B cell (primary cell): ENCODE data around the gene ARL16.

Experiments
- CTCF ChIP-seq: fragments of 200-600 bp; IDR thresholded peaks from one replicate; pipeline ENCODE4 v1.8.0; 2022; ENCODE audit warnings: antibody characterized with exemption, mild to moderate bottlenecking
- EZH2 ChIP-seq: IDR thresholded peaks from 2 replicates; pipeline ENCODE4 v1.6.1; 2012; ENCODE audit warnings: borderline replicate concordance, low read depth, mild to moderate bottlenecking, moderate library complexity, low read length; ENCODE audit not compliant: insufficient read depth, poor library complexity, severe bottlenecking

GRCh38 chr17:81725439-81725838, 41.8 kb upstream of the ARL16 start:
- TF ChIP-seq CTCF (no peak), EZH2 (no peak)
